ENCODE results near the gene PYGL. TPM values are rescaled to one million over a fixed set of nuclear protein-coding genes. Genes with fewer than 3 reads are reported as not detected.

Gene PYGL
- total RNA-seq, 1 donor: 123 TPM

DNA sequence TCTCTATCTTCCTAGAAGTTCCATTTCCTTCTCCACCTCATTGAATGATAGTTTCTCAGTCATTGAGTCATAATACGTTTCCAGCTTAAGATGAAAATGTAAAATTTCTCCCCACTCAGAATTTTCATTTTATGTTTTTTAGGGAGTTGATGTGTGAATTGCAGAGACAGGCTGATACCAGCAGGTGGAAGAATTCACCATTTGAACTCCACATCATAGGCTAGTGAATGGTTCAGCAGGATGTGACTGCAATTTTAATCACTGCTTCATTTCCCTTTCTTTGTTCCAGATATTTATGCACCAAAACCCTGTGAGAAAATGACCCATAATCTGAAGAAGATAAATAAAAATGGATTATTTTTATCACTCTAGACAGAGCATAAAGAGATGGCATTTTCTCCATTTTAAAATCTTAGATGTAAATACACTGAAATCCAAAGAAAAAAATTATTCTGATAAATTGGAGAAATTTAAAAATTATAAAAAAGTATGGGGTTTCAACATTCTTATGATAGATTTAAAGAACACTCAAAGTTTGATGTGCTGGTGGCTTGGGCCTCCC is 10.6 kb upstream of the PYGL start:
- peak; percentile 72 for DNase-seq (ENCODE audit: insufficient read length, low spot score, missing footprints)
- Histone ChIP-seq H3K4me2 (ENCODE audit: insufficient read depth, low read length) (peak overlapping the region; percentile 42), H2AFZ (ENCODE audit: low read length) (peak overlapping the region; percentile 64)

DNA sequence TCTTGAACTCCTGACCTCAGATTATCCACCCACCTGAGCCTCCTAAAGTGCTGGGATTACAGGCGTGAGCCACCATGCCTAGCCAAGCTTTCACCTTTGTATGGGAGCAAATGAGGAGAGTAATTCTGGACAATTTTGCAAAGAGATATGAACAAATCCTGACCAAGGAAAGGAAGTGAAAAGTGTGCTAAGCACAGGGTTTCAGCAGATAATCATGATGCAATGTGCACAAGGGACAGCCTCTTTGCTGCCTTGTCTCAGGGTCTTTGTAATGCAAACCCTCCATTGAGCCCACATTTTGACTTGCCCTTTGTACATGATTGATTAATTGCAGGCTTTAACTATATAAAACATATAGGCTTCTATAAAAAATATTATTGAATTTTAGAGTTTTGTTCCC is 9.2 kb upstream of the PYGL start:
- no peak for DNase-seq (ENCODE audit: insufficient read length, low spot score, missing footprints)
- H3K9me3 ChIP-seq (ENCODE audit: low read depth, low read length): no peaks in the 10 kb centered on the region
- H4K20me1 ChIP-seq (ENCODE audit: insufficient read depth, low read length): no peaks in the 10 kb centered on the region
- TF ChIP-seq, protein P1, sequence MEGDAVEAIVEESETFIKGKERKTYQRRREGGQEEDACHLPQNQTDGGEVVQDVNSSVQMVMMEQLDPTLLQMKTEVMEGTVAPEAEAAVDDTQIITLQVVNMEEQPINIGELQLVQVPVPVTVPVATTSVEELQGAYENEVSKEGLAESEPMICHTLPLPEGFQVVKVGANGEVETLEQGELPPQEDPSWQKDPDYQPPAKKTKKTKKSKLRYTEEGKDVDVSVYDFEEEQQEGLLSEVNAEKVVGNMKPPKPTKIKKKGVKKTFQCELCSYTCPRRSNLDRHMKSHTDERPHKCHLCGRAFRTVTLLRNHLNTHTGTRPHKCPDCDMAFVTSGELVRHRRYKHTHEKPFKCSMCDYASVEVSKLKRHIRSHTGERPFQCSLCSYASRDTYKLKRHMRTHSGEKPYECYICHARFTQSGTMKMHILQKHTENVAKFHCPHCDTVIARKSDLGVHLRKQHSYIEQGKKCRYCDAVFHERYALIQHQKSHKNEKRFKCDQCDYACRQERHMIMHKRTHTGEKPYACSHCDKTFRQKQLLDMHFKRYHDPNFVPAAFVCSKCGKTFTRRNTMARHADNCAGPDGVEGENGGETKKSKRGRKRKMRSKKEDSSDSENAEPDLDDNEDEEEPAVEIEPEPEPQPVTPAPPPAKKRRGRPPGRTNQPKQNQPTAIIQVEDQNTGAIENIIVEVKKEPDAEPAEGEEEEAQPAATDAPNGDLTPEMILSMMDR (IDR thresholded peaks at IDR 0.05; ENCODE audit: extremely low read depth, low read depth, low read length): no peak
- no peaks in the 10 kb centered on the region for H3K79me2 ChIP-seq (ENCODE audit: insufficient read depth, low read length)
- H3K4me1 ChIP-seq (ENCODE audit: insufficient read depth, low read length): peaks cover 15% of the 10 kb centered on the region
- H3K27ac ChIP-seq (ENCODE audit: low read depth, low read length): no peak overlapping the region
- no peak overlapping the region for H2AFZ ChIP-seq (ENCODE audit: low read length)
- no peaks in the 10 kb centered on the region for H3K27me3 ChIP-seq (ENCODE audit: insufficient read depth, low read length)
- H3K4me3 ChIP-seq (ENCODE audit: insufficient read depth, low read length): no peak overlapping the region
- H3K36me3 ChIP-seq (ENCODE audit: insufficient read depth, low read length): no peaks in the 10 kb centered on the region
- H3K4me2 ChIP-seq (ENCODE audit: insufficient read depth, low read length): no peak overlapping the region

More for the DNA sequence above, 10.6 kb upstream of the PYGL start:
- peak overlapping the region; percentile 93 for H3K27ac ChIP-seq (ENCODE audit: low read depth, low read length)
- no peaks in the 10 kb centered on the region for H4K20me1 ChIP-seq (ENCODE audit: insufficient read depth, low read length)
- peaks cover 15% of the 10 kb centered on the region for H3K4me1 ChIP-seq (ENCODE audit: insufficient read depth, low read length)
- TF ChIP-seq, protein P1 (IDR thresholded peaks at IDR 0.05; ENCODE audit: extremely low read depth, low read depth, low read length): peak; percentile 81
- no peaks in the 10 kb centered on the region for H3K9me3 ChIP-seq (ENCODE audit: low read depth, low read length)
- H3K36me3 ChIP-seq (ENCODE audit: insufficient read depth, low read length): no peaks in the 10 kb centered on the region
- no peak overlapping the region for H3K4me3 ChIP-seq (ENCODE audit: insufficient read depth, low read length)
- H3K27me3 ChIP-seq (ENCODE audit: insufficient read depth, low read length): no peaks in the 10 kb centered on the region
- H3K79me2 ChIP-seq (ENCODE audit: insufficient read depth, low read length): no peaks in the 10 kb centered on the region

DNA sequence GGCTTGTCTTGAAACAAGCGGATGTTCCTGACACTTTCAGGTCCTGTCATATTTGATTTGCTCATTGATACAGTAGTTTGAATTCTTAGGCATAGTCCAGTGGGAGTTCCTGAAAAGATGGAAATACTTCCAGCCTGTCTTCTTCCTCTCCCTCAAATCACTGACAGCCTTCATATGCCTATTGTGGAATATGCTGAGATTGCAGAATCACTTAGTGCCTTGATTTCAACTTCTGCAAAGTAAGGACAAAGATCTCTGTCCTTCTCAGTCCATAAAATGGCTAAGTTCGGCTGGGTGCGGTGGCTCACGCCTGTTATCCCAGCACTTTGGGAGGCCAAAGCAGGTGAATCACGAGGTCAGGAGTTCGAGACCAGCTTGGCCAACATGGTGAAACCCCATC is 6.7 kb upstream of the PYGL start:
- H3K36me3 ChIP-seq (ENCODE audit: insufficient read depth, low read length): no peaks in the 10 kb centered on the region
- H3K4me2 ChIP-seq (ENCODE audit: insufficient read depth, low read length): no peak overlapping the region
- no peaks in the 10 kb centered on the region for H3K9me3 ChIP-seq (ENCODE audit: low read depth, low read length)
- peaks cover 10% of the 10 kb centered on the region for H3K4me1 ChIP-seq (ENCODE audit: insufficient read depth, low read length)
- H3K27me3 ChIP-seq (ENCODE audit: insufficient read depth, low read length): no peaks in the 10 kb centered on the region
- no peaks in the 10 kb centered on the region for H3K79me2 ChIP-seq (ENCODE audit: insufficient read depth, low read length)
- no peak overlapping the region for H3K4me3 ChIP-seq (ENCODE audit: insufficient read depth, low read length)
- no peak overlapping the region for H3K27ac ChIP-seq (ENCODE audit: low read depth, low read length)
- no peak for DNase-seq (ENCODE audit: insufficient read length, low spot score, missing footprints)
- no peak overlapping the region for H2AFZ ChIP-seq (ENCODE audit: low read length)
- TF ChIP-seq, protein P1 (IDR thresholded peaks at IDR 0.05; ENCODE audit: extremely low read depth, low read depth, low read length): no peak
- no peaks in the 10 kb centered on the region for H4K20me1 ChIP-seq (ENCODE audit: insufficient read depth, low read length)

DNA sequence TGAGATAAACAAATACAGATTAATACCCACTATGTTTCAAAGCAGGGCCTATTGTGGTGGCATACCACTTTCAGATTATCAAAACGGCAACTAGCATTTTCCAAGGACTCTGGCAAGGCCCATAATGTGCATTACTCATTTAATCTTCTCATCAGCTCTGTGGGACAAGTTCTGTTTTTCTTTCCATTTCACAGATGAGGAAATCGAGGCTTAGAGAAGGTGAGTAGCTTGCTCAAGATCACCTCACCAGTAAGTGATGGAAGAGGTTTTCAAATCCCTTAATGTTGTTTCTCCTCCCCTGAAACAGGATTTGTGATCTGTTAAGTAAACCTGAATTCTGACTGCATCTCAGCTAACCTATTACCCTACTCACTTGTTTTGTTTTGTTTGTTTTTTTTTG is 3.9 kb upstream of the PYGL start:
- TF ChIP-seq, protein P1 (IDR thresholded peaks at IDR 0.05; ENCODE audit: extremely low read depth, low read depth, low read length): no peak
- DNase-seq (ENCODE audit: insufficient read length, low spot score, missing footprints): no peak
- Histone ChIP-seq H4K20me1 (ENCODE audit: insufficient read depth, low read length) (no peaks in the 10 kb centered on the region), H3K4me1 (ENCODE audit: insufficient read depth, low read length) (peaks cover 10% of the 10 kb centered on the region), H3K4me2 (ENCODE audit: insufficient read depth, low read length) (no peak overlapping the region), H3K27me3 (ENCODE audit: insufficient read depth, low read length) (no peaks in the 10 kb centered on the region), H3K4me3 (ENCODE audit: insufficient read depth, low read length) (no peak overlapping the region), H3K9me3 (ENCODE audit: low read depth, low read length) (no peaks in the 10 kb centered on the region), H3K36me3 (ENCODE audit: insufficient read depth, low read length) (no peaks in the 10 kb centered on the region), H3K27ac (ENCODE audit: low read depth, low read length) (no peak overlapping the region), H3K79me2 (ENCODE audit: insufficient read depth, low read length) (no peaks in the 10 kb centered on the region), H2AFZ (ENCODE audit: low read length) (no peak overlapping the region)
